Measurements from ENCODE around the gene PRDX4. TPM values are rescaled to one million over a fixed set of nuclear protein-coding genes. Genes with fewer than 3 reads are reported as not detected.

Gene PRDX4
- total RNA-seq: 100 to 1,000 TPM in 1 of 2 donors, 10 to 100 TPM in 1; 56.0 to 102 TPM

DNA sequence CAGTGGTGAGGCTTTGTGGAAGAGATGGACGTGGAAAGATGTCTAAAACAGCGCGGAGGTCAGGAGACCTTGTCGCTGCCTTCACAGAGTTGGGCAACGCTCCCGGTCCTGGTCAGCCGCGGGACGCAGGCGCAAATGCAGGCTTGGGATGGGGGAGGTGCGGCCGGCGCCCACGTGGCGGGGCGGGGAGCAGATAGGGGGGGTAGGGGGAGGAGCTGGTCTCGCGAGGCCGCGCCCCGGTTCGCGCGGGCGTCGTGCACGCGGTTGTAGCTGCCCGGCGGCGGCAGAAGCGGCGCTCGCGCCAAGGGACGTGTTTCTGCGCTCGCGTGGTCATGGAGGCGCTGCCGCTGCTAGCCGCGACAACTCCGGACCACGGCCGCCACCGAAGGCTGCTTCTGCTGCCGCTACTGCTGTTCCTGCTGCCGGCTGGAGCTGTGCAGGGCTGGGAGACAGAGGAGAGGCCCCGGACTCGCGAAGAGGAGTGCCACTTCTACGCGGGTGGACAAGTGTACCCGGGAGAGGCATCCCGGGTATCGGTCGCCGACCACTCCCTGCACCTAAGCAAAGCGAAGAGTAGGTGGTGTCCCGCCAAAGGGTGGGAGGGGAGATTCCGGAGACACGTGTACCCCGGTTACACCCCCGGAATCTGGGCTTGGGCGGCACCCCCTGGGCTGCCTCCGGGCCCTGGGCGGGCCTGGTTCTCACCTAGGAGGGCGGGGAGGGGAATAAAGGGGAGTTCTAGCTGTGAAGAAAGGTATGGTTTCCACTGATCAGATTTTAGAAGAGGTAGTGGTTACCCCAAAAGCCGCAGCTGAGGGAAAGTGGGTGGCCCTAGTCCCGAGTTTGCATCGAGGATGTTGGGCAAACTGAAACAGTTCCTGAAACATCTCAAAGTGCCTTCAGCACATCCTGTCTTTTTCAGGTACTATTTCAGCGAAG lies at the start of gene PRDX4:
TSS of gene PRDX4 (plus strand) at position 255 of the 939 bp plus-strand sequence. CDS start at position 333, 78 bp downstream.
- H3K9me3 ChIP-seq: no peaks in the 10 kb centered on the region
- H3K4me1 ChIP-seq: no peaks in the 10 kb centered on the region
- intact Hi-C loops (cut with DNase I): no loop called here
- H3K27me3 ChIP-seq: no peaks in the 10 kb centered on the region
- H3K36me3 ChIP-seq: no peaks in the 10 kb centered on the region
- peak within 1 kb of the TSS; percentile 66 for H3K27ac ChIP-seq
- peak within 1 kb of the TSS; percentile 55 for H3K4me3 ChIP-seq
- TF ChIP-seq, protein P1, sequence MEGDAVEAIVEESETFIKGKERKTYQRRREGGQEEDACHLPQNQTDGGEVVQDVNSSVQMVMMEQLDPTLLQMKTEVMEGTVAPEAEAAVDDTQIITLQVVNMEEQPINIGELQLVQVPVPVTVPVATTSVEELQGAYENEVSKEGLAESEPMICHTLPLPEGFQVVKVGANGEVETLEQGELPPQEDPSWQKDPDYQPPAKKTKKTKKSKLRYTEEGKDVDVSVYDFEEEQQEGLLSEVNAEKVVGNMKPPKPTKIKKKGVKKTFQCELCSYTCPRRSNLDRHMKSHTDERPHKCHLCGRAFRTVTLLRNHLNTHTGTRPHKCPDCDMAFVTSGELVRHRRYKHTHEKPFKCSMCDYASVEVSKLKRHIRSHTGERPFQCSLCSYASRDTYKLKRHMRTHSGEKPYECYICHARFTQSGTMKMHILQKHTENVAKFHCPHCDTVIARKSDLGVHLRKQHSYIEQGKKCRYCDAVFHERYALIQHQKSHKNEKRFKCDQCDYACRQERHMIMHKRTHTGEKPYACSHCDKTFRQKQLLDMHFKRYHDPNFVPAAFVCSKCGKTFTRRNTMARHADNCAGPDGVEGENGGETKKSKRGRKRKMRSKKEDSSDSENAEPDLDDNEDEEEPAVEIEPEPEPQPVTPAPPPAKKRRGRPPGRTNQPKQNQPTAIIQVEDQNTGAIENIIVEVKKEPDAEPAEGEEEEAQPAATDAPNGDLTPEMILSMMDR (IDR thresholded peaks at IDR 0.05): no peak
- peak; percentile 89 for DNase-seq
- H3K9ac ChIP-seq (ENCODE audit: low read depth in 2 of 2, low read length in 2 of 2): peak within 1 kb of the TSS; percentile 59 to 78

DNA sequence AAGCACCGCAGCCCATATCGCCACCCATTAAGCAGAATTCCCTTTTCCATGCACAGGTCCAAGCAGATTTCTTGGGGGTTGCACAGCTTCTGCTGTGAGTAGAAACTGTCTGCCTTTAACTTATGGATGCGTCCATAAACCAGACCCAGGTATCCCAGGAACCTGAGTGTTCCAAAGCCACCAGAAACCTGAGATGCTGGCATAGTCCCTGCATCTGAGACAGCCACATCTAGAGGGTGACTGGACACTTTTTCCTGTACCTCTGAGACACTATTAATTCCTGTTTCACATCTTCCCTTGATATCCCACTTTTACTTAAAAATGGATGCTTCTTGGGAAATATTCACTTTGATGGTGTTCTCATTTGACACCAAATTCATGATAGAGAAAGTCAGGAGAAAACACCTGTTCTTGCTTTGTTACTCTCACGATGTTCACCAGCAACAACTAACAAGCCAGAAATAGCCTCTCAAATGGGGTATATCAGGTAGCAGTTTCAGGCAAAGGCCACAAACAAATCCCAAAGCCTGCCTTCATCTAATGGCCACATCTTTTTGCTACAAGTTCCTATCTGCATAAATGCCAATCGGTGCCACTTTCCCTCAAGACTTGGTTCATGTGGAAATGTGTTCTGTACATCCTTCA lies 45.5 kb upstream of the PRDX4 start:
- TF ChIP-seq, protein P1 (IDR thresholded peaks at IDR 0.05): no peak
- no peak for DNase-seq
- no peaks in the 10 kb centered on the region for H3K36me3 ChIP-seq
- H3K27ac ChIP-seq: no peak overlapping the region
- H3K9me3 ChIP-seq: no peaks in the 10 kb centered on the region
- intact Hi-C loops (cut with DNase I): no loop called here
- no peak overlapping the region for H3K4me3 ChIP-seq
- no peaks in the 10 kb centered on the region for H3K4me1 ChIP-seq
- no peaks in the 10 kb centered on the region for H3K27me3 ChIP-seq
- H3K9ac ChIP-seq (ENCODE audit: low read depth in 2 of 2, low read length in 2 of 2): no peak overlapping the region

DNA sequence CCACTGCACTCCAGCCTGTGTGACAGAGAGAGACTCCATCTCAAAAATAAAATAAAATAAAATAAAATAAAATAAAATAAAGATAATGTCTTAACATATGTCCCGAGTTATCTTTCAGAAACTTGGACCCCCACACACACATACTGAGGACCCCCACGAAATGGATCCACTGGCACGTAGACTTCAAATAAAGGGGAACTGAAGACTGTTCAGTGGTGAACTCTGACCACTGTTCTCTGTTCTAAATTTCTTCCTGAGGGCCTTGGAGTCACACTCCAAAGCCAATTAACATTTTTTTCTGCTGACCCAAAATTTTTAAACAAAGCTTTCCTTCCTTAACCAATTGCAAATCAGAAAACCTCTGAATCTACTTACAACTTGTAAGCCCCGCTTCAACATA lies 43.5 kb upstream of the PRDX4 start:
- TF ChIP-seq, protein P1 (IDR thresholded peaks at IDR 0.05): no peak
- intact Hi-C loops (cut with DNase I): no loop called here
- Histone ChIP-seq H3K27me3 (no peaks in the 10 kb centered on the region), H3K36me3 (no peaks in the 10 kb centered on the region), H3K9ac (ENCODE audit: low read depth in 2 of 2, low read length in 2 of 2) (no peak overlapping the region), H3K4me3 (no peak overlapping the region), H3K4me1 (no peaks in the 10 kb centered on the region), H3K27ac (no peak overlapping the region), H3K9me3 (no peaks in the 10 kb centered on the region)
- no peak for DNase-seq

DNA sequence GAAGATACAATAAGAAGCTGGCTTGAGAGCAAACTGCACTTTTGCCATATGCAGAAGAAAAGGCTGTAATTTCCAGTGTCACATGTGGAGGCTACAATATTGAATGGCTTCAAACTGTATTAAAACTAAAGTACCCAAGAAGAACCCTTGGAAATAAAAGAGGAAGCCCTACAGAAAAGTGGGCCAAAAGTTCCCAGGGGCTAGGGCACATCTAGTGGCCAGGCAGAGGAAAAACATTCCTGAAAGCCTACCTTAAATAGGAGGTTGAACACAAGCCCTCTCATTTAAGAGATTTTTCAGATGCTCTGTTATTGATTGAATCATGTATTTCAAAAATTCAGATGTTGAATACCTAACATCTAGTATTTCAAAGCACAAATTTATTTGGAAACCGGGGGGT lies 40.6 kb upstream of the PRDX4 start:
- intact Hi-C loops (cut with DNase I): no loop called here
- Histone ChIP-seq H3K9me3 (no peaks in the 10 kb centered on the region), H3K27me3 (no peaks in the 10 kb centered on the region), H3K36me3 (no peaks in the 10 kb centered on the region), H3K4me3 (no peak overlapping the region), H3K27ac (no peak overlapping the region), H3K4me1 (no peaks in the 10 kb centered on the region), H3K9ac (ENCODE audit: low read depth in 2 of 2, low read length in 2 of 2) (no peak overlapping the region)
- DNase-seq: no peak
- TF ChIP-seq, protein P1 (IDR thresholded peaks at IDR 0.05): no peak

DNA sequence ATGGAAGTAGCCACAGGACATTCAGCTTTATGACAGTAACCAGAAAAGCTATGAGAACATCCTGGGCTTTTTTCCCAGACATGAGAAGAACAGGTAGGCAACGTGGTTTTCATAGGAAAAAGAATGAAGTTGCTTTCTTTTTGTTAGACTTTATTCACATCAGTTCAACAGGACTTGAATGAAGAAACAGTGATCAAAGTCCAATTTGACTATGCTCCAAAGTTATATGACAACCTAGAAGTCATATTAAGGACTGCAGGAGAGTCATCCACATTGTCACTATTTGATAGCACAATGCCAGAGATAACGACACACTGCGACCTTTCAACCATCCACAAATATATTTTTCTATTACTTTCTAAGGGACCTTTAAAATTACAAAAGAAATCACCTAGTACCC lies 39.2 kb upstream of the PRDX4 start:
- H3K4me3 ChIP-seq: no peak overlapping the region
- no peaks in the 10 kb centered on the region for H3K27me3 ChIP-seq
- intact Hi-C loops (cut with DNase I): no loop called here
- TF ChIP-seq, protein P1 (IDR thresholded peaks at IDR 0.05): no peak
- no peaks in the 10 kb centered on the region for H3K9me3 ChIP-seq
- H3K9ac ChIP-seq (ENCODE audit: low read depth in 2 of 2, low read length in 2 of 2): no peak overlapping the region
- no peak overlapping the region for H3K27ac ChIP-seq
- DNase-seq: no peak
- no peaks in the 10 kb centered on the region for H3K4me1 ChIP-seq
- no peaks in the 10 kb centered on the region for H3K36me3 ChIP-seq

All from colonic mucosa (tissue), 4 donors.